ENCODE data around the gene KCNK7. TPM values are rescaled to one million over a fixed set of nuclear protein-coding genes. Genes with fewer than 3 reads are reported as not detected.

The KCNK7 gene
- total RNA-seq, 4 donors from 2014 or later: 1.2 TPM; not detected in 3

DNA sequence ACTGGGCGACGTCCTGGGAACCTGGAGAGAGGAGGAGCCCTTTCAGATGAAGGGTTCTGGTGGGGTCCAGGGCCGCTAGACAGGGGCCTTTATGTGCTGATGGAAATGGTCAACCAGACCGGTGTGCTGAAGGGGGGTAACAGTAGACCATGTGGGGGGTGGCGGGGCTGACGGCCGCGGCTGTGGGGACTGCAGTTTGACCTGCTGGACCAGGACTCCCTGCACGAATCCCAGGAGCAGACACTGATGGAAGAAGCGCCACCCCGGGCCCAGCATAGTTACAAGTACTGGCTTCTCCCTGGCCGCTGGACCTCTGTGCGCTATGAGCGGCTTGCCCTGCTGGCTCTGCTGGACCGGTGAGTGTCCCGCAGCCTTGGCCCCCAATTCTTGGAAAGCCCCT is 26.4 kb upstream of the KCNK7 start:
- 96% methylated on average over 8 to 16 of the region's 16 CpGs for WGBS, 2 donors
- no peak for DNase-seq
- H3K9me3 ChIP-seq: no peaks in the 10 kb centered on the region
- peaks cover 0 to 4% of the 10 kb centered on the region in 2 donors for H3K4me1 ChIP-seq
- TF ChIP-seq, protein P1, sequence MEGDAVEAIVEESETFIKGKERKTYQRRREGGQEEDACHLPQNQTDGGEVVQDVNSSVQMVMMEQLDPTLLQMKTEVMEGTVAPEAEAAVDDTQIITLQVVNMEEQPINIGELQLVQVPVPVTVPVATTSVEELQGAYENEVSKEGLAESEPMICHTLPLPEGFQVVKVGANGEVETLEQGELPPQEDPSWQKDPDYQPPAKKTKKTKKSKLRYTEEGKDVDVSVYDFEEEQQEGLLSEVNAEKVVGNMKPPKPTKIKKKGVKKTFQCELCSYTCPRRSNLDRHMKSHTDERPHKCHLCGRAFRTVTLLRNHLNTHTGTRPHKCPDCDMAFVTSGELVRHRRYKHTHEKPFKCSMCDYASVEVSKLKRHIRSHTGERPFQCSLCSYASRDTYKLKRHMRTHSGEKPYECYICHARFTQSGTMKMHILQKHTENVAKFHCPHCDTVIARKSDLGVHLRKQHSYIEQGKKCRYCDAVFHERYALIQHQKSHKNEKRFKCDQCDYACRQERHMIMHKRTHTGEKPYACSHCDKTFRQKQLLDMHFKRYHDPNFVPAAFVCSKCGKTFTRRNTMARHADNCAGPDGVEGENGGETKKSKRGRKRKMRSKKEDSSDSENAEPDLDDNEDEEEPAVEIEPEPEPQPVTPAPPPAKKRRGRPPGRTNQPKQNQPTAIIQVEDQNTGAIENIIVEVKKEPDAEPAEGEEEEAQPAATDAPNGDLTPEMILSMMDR (IDR thresholded peaks at IDR 0.05): no peak
- TF ChIP-seq POLR2A (IDR thresholded peaks at IDR 0.05): no peak
- H3K36me3 ChIP-seq: peaks cover 72 to 86% of the 10 kb centered on the region in 2 donors
- no peak overlapping the region for H3K4me3 ChIP-seq (replicated peaks in 1 of 3)
- H3K27ac ChIP-seq: no peak overlapping the region
- H3K27me3 ChIP-seq: no peaks in the 10 kb centered on the region
- intact Hi-C loops (cut with DNase I): no loop called here

DNA sequence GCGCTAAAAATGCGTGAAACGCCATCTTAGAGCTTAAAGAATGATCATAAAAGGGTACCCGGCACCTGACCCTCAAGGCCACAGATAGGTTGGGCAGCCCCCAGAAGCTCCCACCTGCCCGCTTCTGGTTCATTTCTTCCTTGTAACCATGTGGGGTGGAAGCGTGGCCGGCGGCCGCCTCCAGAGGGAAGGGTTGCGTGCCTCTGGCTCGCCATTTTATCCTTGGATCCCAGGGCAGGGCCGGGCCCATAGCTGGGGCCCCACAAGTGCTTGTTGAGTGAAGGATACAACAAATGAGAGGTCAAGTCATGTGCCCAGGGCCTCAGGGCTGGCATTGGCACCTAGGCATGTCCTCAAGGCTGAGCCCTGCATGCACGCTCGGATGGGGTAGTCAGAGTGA is 25.9 kb upstream of the KCNK7 start:
- intact Hi-C loops (cut with DNase I): no loop called here
- peaks cover 67 to 81% of the 10 kb centered on the region in 2 donors for H3K36me3 ChIP-seq

DNA sequence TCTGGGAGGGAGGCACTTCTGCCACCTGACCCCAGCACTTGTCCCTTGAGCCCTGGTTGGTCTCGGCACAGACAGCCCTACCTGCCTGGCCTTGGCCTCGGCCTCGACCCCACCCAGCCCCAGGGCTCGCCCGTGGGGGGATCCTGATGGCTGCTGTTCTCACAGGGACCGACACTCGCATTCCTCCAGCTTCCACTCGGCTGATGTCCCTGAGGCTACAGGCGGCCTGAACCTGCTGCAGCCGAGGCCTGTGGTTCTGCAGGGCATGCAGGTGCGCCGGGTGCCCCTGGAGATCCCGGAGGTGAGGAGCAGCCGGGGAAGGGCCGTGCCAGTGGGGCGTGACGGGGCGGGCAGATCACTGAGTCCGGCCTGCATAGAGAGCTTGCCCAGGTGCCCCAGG is 25.1 kb upstream of the KCNK7 start:
- no peak overlapping the region for H3K4me3 ChIP-seq (replicated peaks in 1 of 3)
- peaks cover 59 to 75% of the 10 kb centered on the region in 2 donors for H3K36me3 ChIP-seq
- no peak for DNase-seq
- intact Hi-C loops (cut with DNase I): no loop called here
- TF ChIP-seq, protein P1 (IDR thresholded peaks at IDR 0.05): no peak
- TF ChIP-seq POLR2A (IDR thresholded peaks at IDR 0.05): no peak
- 77 to 92% methylated on average over 5 to 11 of the region's 19 CpGs for WGBS, 2 donors
- peaks cover 7 to 13% of the 10 kb centered on the region in 2 donors for H3K4me1 ChIP-seq
- no peak overlapping the region for H3K27ac ChIP-seq
- no peaks in the 10 kb centered on the region for H3K27me3 ChIP-seq
- no peaks in the 10 kb centered on the region for H3K9me3 ChIP-seq

More for the DNA sequence above, 25.9 kb upstream of the KCNK7 start:
- no peaks in the 10 kb centered on the region for H3K27me3 ChIP-seq
- no peak for TF ChIP-seq POLR2A (IDR thresholded peaks at IDR 0.05)
- TF ChIP-seq, protein P1 (IDR thresholded peaks at IDR 0.05): no peak
- H3K27ac ChIP-seq: no peak overlapping the region
- H3K9me3 ChIP-seq: no peaks in the 10 kb centered on the region
- no peak overlapping the region for H3K4me3 ChIP-seq (replicated peaks in 1 of 3)
- no peak for DNase-seq
- WGBS, 2 donors: 95 to 97% methylated on average over 13 to 14 of the region's 14 CpGs
- peaks cover 5 to 9% of the 10 kb centered on the region in 2 donors for H3K4me1 ChIP-seq

DNA sequence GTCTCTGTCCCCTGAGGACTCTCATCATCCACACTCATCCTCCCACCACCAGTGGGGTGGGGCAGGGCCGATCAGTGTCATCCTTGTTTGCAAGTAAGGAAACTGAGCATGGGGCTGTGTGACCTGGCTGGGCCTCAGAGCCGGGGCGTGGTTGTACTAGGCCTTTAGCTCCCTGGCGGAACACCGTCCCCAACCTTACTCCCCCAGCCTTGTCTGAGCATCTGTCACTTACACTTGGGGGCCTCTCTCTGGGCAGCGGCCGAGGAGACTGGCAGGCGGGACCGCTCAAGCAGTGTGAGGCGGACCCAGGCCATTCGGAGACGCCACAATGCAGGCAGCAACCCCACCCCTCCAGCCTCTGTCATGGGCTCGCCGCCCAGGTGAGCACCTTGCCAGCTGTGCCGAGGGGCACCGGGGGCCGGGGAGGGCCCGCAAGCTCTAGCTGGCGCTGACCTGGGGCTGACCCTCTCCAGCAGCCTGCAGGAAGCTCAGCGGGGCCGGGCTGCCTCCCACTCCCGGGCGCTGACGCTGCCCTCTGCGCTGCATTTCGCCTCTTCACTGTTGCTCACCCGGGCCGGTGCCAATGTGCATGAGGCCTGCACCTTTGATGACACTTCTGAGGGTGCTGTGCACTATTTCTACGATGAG is 23.8 kb upstream of the KCNK7 start:
- intact Hi-C loops (cut with DNase I): loop anchor here (5.0 kb wide), 2 partner anchors 33 to 692 kb away; no protein-coding TSS in a partner anchor
- WGBS, 2 donors: 92 to 93% methylated on average over 2 to 14 of the region's 29 CpGs
- H3K4me3 ChIP-seq (replicated peaks in 1 of 3): no peak overlapping the region
- no peak for DNase-seq
- TF ChIP-seq, protein P1 (IDR thresholded peaks at IDR 0.05): no peak
- TF ChIP-seq POLR2A (IDR thresholded peaks at IDR 0.05): no peak
- H3K27me3 ChIP-seq: no peaks in the 10 kb centered on the region
- peaks cover 11 to 13% of the 10 kb centered on the region in 2 donors for H3K4me1 ChIP-seq
- no peak overlapping the region for H3K27ac ChIP-seq
- no peaks in the 10 kb centered on the region for H3K9me3 ChIP-seq
- H3K36me3 ChIP-seq: peaks cover 48 to 63% of the 10 kb centered on the region in 2 donors

DNA sequence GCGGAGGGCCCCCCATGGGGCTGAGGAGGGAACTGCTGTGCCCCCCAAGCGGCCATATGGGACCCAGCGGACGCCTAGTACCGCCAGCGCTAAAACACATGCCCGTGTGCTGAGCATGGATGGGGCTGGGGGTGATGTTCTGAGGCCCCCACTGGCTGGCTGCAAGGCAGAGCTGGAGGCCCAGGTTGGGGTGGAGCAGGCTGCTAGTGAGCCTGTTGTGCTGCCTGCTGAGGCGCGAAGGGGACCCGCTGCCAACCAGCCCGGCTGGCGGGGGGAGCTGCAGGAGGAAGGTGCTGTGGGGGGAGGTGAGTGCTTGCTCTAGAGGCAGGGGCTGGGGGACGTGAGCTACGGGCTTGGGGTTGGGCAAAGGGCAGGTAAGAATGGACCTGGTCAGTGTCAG is 23.2 kb upstream of the KCNK7 start:
- intact Hi-C loops (cut with DNase I): loop anchor here (5.0 kb wide), 2 partner anchors 34 to 691 kb away; no protein-coding TSS in a partner anchor
- H3K4me1 ChIP-seq: peaks cover 12 to 13% of the 10 kb centered on the region in 2 donors
- DNase-seq: no peak

More for the DNA sequence above, 23.2 kb upstream of the KCNK7 start:
- Histone ChIP-seq H3K27me3 (no peaks in the 10 kb centered on the region), H3K36me3 (peaks cover 42 to 57% of the 10 kb centered on the region in 2 donors), H3K27ac (no peak overlapping the region), H3K9me3 (no peaks in the 10 kb centered on the region), H3K4me3 (replicated peaks in 1 of 3) (no peak overlapping the region)
- TF ChIP-seq, protein P1 (IDR thresholded peaks at IDR 0.05): no peak
- no peak for TF ChIP-seq POLR2A (IDR thresholded peaks at IDR 0.05)
- WGBS, 2 donors: 66 to 87% methylated on average over 8 to 14 of the region's 14 CpGs

All from thyroid gland (tissue), 4 donors.